H1 (cell line): ENCODE measurements around the gene MTMR6. TPM values are rescaled to one million over a fixed set of nuclear protein-coding genes. Genes with fewer than 3 reads are reported as not detected.

ENCODE experiments used
- ASH2L ChIP-seq: fragments of 200-600, 300-600 bp; sonication (generic); IDR thresholded peaks from one replicate; pipeline ENCODE4 v1.7.1; 2017; ENCODE audit warnings: low read length
- ATF2 ChIP-seq: IDR thresholded peaks from 2 replicates; pipeline ENCODE4 v1.6.1; 2012; ENCODE audit warnings: low read length, inconsistent platforms
- ATF3 ChIP-seq: IDR thresholded peaks from 2 replicates; pipeline ENCODE4 v1.6.1; 2011; ENCODE audit warnings: low read depth, mild to moderate bottlenecking, low read length; ENCODE audit not compliant: insufficient read depth
- CTBP2 ChIP-seq: IDR thresholded peaks from 2 replicates; pipeline ENCODE4 v1.7.0; 2011; ENCODE audit warnings: borderline replicate concordance, mild to moderate bottlenecking, moderate library complexity, mixed read lengths, low read length; ENCODE audit not compliant: insufficient read depth, insufficient read length
- E2F6 ChIP-seq: IDR thresholded peaks from 2 replicates; pipeline ENCODE4 v1.6.1; 2012; ENCODE audit warnings: inconsistent platforms
- KDM1A ChIP-seq: fragments of 200-600, 300-600 bp; sonication (generic); IDR thresholded peaks from 2 replicates; pipeline ENCODE4 v1.7.1; 2016; ENCODE audit warnings: mild to moderate bottlenecking, low read length, borderline replicate concordance
- MAX ChIP-seq: IDR thresholded peaks from 2 replicates; pipeline ENCODE4 v1.6.1; 2012; ENCODE audit warnings: inconsistent platforms
- POU5F1 ChIP-seq: IDR thresholded peaks from 2 replicates; pipeline ENCODE4 v1.6.1; 2011; ENCODE audit warnings: low read depth, mild to moderate bottlenecking, low read length, moderate library complexity
- RFX5 ChIP-seq: IDR thresholded peaks from 2 replicates; pipeline ENCODE4 v1.6.1; 2011; ENCODE audit warnings: low read depth, low read length, improper control_type of control experiment, borderline replicate concordance
- RXRA ChIP-seq: IDR thresholded peaks from 2 replicates; pipeline ENCODE4 v1.6.1; 2011; ENCODE audit warnings: low read depth, mild to moderate bottlenecking, low read length, moderate library complexity; ENCODE audit not compliant: insufficient read depth
- SIN3A ChIP-seq, 2 experiments: IDR thresholded peaks in 1 of 2; conservative IDR thresholded peaks in 1 of 2; 2 replicates each; pipeline ENCODE4 v1.6.1; 2011 to 2012; ENCODE audit warnings: low read length in 2 of 2, improper control_type of control experiment in 1 of 2, low read depth in 1 of 2, mild to moderate bottlenecking in 1 of 2
- TAF1 ChIP-seq: IDR thresholded peaks from 2 replicates; pipeline ENCODE4 v1.6.1; 2011; ENCODE audit warnings: mild to moderate bottlenecking, low read depth, low read length
- TBP ChIP-seq: IDR thresholded peaks from 2 replicates; pipeline ENCODE4 v1.6.1; 2011; ENCODE audit warnings: low read depth, low read length, improper control_type of control experiment
- USF2 ChIP-seq: IDR thresholded peaks from 2 replicates; pipeline ENCODE4 v1.6.1; 2011; ENCODE audit warnings: low read length, improper control_type of control experiment
- polyA plus RNA-seq, 7 experiments: library from polyadenylated mRNA; depleted of rRNA in 3 of 7; stranded (reverse) in 5 of 7; unstranded in 2 of 7; fragments of >200 nt in 5 of 7; fragments of 200-250 nt in 2 of 7; gene quantifications; 1 replicate in 5 of 7; 2 replicates in 1 of 7; 4 replicates in 1 of 7; pipeline versions ENCODE4 v1.2.1 to v1.2.3, GENCODE V29; 2011 to 2013; ENCODE audit warnings: missing spikeins in 2 of 7, mixed read lengths in 2 of 7
- total RNA-seq: library from RNA; stranded (reverse); fragmentation: NEBNext Ultra II Directional; extraction: Animal tissue kit (Norgen Biotek cat#: 25700); gene quantifications from 2 replicates; pipeline ENCODE4 v1.2.1, GENCODE V29; 2021

MTMR6 gene
- total and polyA plus RNA-seq, 2 of the 8 experiments (the other 6 are each of a cell fraction or from before 2014, with no cell fraction given): 2.1 to 8.4 TPM

- TF ChIP-seq RFX5 (no peak), RXRA (no peak), POU5F1 (no peak), ASH2L (peak; percentile 96), CTBP2 (no peak), TAF1 (peak; percentile 70), USF2 (no peak), ATF2 (no peak), KDM1A (no peak), E2F6 (peak; percentile 70; the same call in 1 of the 2 replicates), ATF3 (no peak), SIN3A (conservative IDR thresholded peaks at IDR 0.05 in 1 of 2, IDR thresholded peaks at IDR 0.05 in 1 of 2; ENCODE audit: low read depth in 1 of 2, low read length in 2 of 2) (peak in 1 of 2 experiments; percentile 14; a peak in 1 of 4 replicates), TBP (peak; percentile 67), MAX (peak; percentile 66)
Measured at GRCh38 chr13:25301347-25302113, 14.2 kb upstream of the MTMR6 start, which contains the start of gene NUP58 (continued).
